Stimulated activated CD4-positive, alpha-beta T cell treated with anti-CD3 and anti-CD28 coated beads, Interleukin-4, amount 100 ng/mL, for 1 hour (primary cell): ENCODE measurements around the gene KRTAP5-2.
"Not testable (repeated sequence)": the region's sequence is repeated elsewhere in the genome, so short reads cannot be mapped to it uniquely, and the experiment has no call there.

Source experiments
- DNase-seq: peaks from one replicate; pipeline ENCODE4 v3.0.0-alpha.2; 2020

Gene KRTAP5-2

GRCh38 chr11:1597994-1598380, at the start of gene KRTAP5-2:
Gene KRTAP5-2, minus strand, starts transcription at chr11:1598294. Its CDS starts 44 bp downstream, at chr11:1598250.
- DNase-seq = no peak

- DNase-seq = not testable (repeated sequence)
Measured at GRCh38 chr11:1646540-1646939, 48.4 kb upstream of the KRTAP5-2 start.

- no peak for DNase-seq
Measured at GRCh38 chr11:1645357-1645821, 47.3 kb upstream of the KRTAP5-2 start.

GRCh38 chr11:1644601-1645356, 46.7 kb upstream of the KRTAP5-2 start:
- no peak for DNase-seq

- DNase-seq = no peak
Measured at GRCh38 chr11:1643146-1643690, 45.1 kb upstream of the KRTAP5-2 start.

- DNase-seq = no peak
Measured at GRCh38 chr11:1642288-1643145, 44.4 kb upstream of the KRTAP5-2 start.

GRCh38 chr11:1641096-1641495, 43.0 kb upstream of the KRTAP5-2 start:
- no peak for DNase-seq

GRCh38 chr11:1640076-1640946, 42.2 kb upstream of the KRTAP5-2 start:
- DNase-seq = peak; percentile 34

GRCh38 chr11:1639666-1640065, 41.6 kb upstream of the KRTAP5-2 start:
- DNase-seq = no peak

GRCh38 chr11:1639102-1639620, 41.1 kb upstream of the KRTAP5-2 start:
- no peak for DNase-seq

GRCh38 chr11:1638344-1638743, 40.2 kb upstream of the KRTAP5-2 start:
- DNase-seq = no peak

- no peak for DNase-seq
Measured at GRCh38 chr11:1637628-1638027, 39.5 kb upstream of the KRTAP5-2 start.

- DNase-seq = no peak
Measured at GRCh38 chr11:1636291-1636950, 38.3 kb upstream of the KRTAP5-2 start.

- DNase-seq = no peak
Measured at GRCh38 chr11:1633864-1634263, 35.8 kb upstream of the KRTAP5-2 start.

- DNase-seq = no peak
Measured at GRCh38 chr11:1632053-1632714, 34.1 kb upstream of the KRTAP5-2 start.

- DNase-seq = no peak
Measured at GRCh38 chr11:1631066-1631568, 33.0 kb upstream of the KRTAP5-2 start.

- no peak for DNase-seq
Measured at GRCh38 chr11:1630271-1630670, 32.2 kb upstream of the KRTAP5-2 start.

GRCh38 chr11:1629326-1630185, 31.5 kb upstream of the KRTAP5-2 start, which contains the start of gene KRTAP5-5:
Gene KRTAP5-5, plus strand, starts transcription at chr11:1629775. Its CDS starts 66 bp downstream, at chr11:1629841.
- no peak for DNase-seq

- peak; percentile 64 for DNase-seq
Measured at GRCh38 chr11:1628506-1629325, 30.6 kb upstream of the KRTAP5-2 start.
